ENCODE results near the gene ETHE1.

DNA sequence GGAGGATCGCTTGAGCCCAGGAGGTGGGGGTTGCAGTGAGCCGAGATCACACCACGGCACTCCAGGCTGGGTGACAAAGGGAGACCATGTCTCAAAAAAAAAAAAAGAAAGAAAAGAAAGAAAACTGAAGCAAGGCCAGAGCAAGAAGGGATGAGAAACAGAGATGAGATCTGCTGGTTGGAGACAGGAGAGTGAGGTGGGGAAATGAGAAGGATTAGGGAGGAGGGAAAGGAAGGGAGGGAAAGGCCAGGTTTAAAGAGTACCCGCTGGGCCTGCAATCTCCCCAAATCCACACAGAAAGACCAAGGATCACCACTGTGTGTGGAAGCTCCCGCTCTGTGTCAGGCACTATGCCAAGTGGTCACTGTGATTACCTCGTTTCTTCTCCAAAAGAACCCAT is 45.3 kb downstream of the ETHE1 start:
- TF ChIP-seq POLR2A (IDR thresholded peaks at IDR 0.05) (no peak), CTCF (IDR thresholded peaks at IDR 0.05) (no peak), POLR2AphosphoS5 (IDR thresholded peaks at IDR 0.05) (no peak)
